ENCODE measurements around the gene PAQR6. TPM values are rescaled to one million over a fixed set of nuclear protein-coding genes. Genes with fewer than 3 reads are reported as not detected.

The PAQR6 gene
- total and polyA plus RNA-seq, 4 donors, result 0.22 to 0.85 (median 0.49) TPM

DNA sequence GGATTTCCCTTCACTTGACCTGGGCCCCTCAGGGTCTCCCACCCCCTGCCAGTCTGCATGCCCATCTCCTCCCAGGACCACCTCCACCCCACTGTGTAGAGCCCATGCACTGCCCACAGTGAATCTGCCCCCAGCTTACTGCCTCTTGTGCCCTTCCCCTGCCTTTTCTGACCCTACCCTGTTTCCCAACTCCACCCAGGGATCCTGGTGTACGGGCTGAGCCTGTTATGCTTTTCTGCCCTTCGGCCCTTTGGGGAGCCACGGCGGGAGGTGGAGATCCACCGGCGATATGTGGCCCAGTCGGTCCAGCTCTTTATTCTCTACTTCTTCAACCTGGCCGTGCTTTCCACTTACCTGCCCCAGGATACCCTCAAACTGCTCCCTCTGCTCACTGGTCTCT lies 38.2 kb upstream of the PAQR6 start:
- no peak for TF ChIP-seq MAX (IDR thresholded peaks at IDR 0.05)
- no peak for TF ChIP-seq HNF4A (conservative IDR thresholded peaks at IDR 0.05)
- TF ChIP-seq ZBTB33 (IDR thresholded peaks at IDR 0.05), result no peak
- no peak for TF ChIP-seq GABPA (IDR thresholded peaks at IDR 0.05 in 1 of 2, conservative IDR thresholded peaks at IDR 0.05 in 1 of 2)
- TF ChIP-seq HNF4G (IDR thresholded peaks at IDR 0.05), result no peak
- TF ChIP-seq, protein P1, sequence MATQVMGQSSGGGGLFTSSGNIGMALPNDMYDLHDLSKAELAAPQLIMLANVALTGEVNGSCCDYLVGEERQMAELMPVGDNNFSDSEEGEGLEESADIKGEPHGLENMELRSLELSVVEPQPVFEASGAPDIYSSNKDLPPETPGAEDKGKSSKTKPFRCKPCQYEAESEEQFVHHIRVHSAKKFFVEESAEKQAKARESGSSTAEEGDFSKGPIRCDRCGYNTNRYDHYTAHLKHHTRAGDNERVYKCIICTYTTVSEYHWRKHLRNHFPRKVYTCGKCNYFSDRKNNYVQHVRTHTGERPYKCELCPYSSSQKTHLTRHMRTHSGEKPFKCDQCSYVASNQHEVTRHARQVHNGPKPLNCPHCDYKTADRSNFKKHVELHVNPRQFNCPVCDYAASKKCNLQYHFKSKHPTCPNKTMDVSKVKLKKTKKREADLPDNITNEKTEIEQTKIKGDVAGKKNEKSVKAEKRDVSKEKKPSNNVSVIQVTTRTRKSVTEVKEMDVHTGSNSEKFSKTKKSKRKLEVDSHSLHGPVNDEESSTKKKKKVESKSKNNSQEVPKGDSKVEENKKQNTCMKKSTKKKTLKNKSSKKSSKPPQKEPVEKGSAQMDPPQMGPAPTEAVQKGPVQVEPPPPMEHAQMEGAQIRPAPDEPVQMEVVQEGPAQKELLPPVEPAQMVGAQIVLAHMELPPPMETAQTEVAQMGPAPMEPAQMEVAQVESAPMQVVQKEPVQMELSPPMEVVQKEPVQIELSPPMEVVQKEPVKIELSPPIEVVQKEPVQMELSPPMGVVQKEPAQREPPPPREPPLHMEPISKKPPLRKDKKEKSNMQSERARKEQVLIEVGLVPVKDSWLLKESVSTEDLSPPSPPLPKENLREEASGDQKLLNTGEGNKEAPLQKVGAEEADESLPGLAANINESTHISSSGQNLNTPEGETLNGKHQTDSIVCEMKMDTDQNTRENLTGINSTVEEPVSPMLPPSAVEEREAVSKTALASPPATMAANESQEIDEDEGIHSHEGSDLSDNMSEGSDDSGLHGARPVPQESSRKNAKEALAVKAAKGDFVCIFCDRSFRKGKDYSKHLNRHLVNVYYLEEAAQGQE (IDR thresholded peaks at IDR 0.05), result no peak
- no peak for TF ChIP-seq CTCF (IDR thresholded peaks at IDR 0.05; ENCODE audit: low read depth, low read length, missing input control)
- no peak for TF ChIP-seq JUND (IDR thresholded peaks at IDR 0.05)
- no peak for TF ChIP-seq TAF1 (conservative IDR thresholded peaks at IDR 0.05)
- TF ChIP-seq FOXA1 (IDR thresholded peaks at IDR 0.05), result no peak
- TF ChIP-seq ATF3 (IDR thresholded peaks at IDR 0.05), result no peak
- no peak for TF ChIP-seq YY1 (IDR thresholded peaks at IDR 0.05)
- TF ChIP-seq RXRA (IDR thresholded peaks at IDR 0.05), result no peak
- no peak for TF ChIP-seq NR2F2 (IDR thresholded peaks at IDR 0.05)
- no peak for TF ChIP-seq FOXA2 (IDR thresholded peaks at IDR 0.05)
- no peaks in the 10 kb centered on the region for H3K9me3 ChIP-seq (ENCODE audit: control insufficient read depth in 4 of 4, low read length in 3 of 4)
- H3K36me3 ChIP-seq (ENCODE audit: control insufficient read depth in 4 of 4, insufficient read depth in 3 of 4, low read depth in 1 of 4, low read length in 3 of 4), result peaks cover 0 to 9% (median 4%) of the 10 kb centered on the region in 4 donors
- DNase-seq (ENCODE audit: low spot score), result no peak
- no peaks in the 10 kb centered on the region for H3K27me3 ChIP-seq (ENCODE audit: control insufficient read depth in 4 of 4, insufficient read depth in 4 of 4, low read length in 3 of 4)
- 97% methylated on average over 8 of the region's 8 CpGs for WGBS
- no peak overlapping the region for H3K27ac ChIP-seq (ENCODE audit: low read depth in 1 of 2, low read length in 2 of 2)
- no peak overlapping the region for H3K9ac ChIP-seq (ENCODE audit: low read depth in 1 of 2, low read length in 2 of 2)
- no peak overlapping the region for H3K4me3 ChIP-seq (ENCODE audit: low read depth in 1 of 3, low read length in 3 of 3)
- peaks cover 5 to 31% (median 20%) of the 10 kb centered on the region in 4 donors for H3K4me1 ChIP-seq (ENCODE audit: control insufficient read depth in 4 of 4, insufficient read depth in 4 of 4, low read length in 3 of 4)

- Histone ChIP-seq H3K9ac (ENCODE audit: low read depth in 1 of 2, low read length in 2 of 2) (no peak overlapping the region), H3K4me3 (ENCODE audit: low read depth in 1 of 3, low read length in 3 of 3) (no peak overlapping the region), H3K9me3 (ENCODE audit: control insufficient read depth in 4 of 4, low read length in 3 of 4) (no peaks in the 10 kb centered on the region), H3K4me1 (ENCODE audit: control insufficient read depth in 4 of 4, insufficient read depth in 4 of 4, low read length in 3 of 4) (peaks cover 5 to 31% (median 21%) of the 10 kb centered on the region in 4 donors), H3K27ac (ENCODE audit: low read depth in 1 of 2, low read length in 2 of 2) (no peak overlapping the region), H3K27me3 (ENCODE audit: control insufficient read depth in 4 of 4, insufficient read depth in 4 of 4, low read length in 3 of 4) (no peaks in the 10 kb centered on the region), H3K36me3 (ENCODE audit: control insufficient read depth in 4 of 4, insufficient read depth in 3 of 4, low read depth in 1 of 4, low read length in 3 of 4) (peaks cover 0 to 9% (median 4%) of the 10 kb centered on the region in 4 donors)
- no peak for DNase-seq (ENCODE audit: low spot score)
- 96% methylated on average over 21 of the region's 21 CpGs for WGBS
- TF ChIP-seq HNF4G (IDR thresholded peaks at IDR 0.05) (no peak), CTCF (IDR thresholded peaks at IDR 0.05; ENCODE audit: low read depth, low read length, missing input control) (no peak)
These were observed 37.6 kb upstream of the PAQR6 start for GRCh38 chr1:156285437-156285836.

All from liver (tissue), 9 donors.